ENCODE data around the gene CTDSPL. TPM values are rescaled to one million over a fixed set of nuclear protein-coding genes. Genes with fewer than 3 reads are reported as not detected.

The CTDSPL gene
- total and polyA plus RNA-seq, 7 donors, result 2.7 to 24.6 (median 6.8) TPM

DNA sequence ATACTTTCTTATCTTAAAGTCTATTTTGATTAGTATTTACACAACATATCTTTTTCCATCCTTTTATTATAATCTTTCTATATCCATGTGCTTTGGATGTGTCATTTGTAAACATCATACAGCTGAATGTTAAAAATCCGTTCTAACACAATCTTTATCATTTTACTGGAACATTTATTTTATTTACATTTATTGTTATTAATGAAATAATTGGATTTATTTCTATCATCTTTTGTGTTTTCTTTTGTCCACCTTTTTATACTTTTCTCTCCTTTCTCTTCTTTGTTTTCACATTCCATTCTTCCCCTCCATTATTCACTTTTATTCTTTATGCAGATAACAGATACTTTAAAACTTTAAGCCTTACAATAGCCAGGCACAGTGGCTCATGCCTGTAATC is 34.7 kb upstream of the CTDSPL start:
- DNase-seq, result no peak
- intact Hi-C loops (cut with DNase I), result no loop called here
- Histone ChIP-seq H3K4me1 (peaks cover 5% of the 10 kb centered on the region), H3K27me3 (ENCODE audit: insufficient read depth in 3 of 3, low read length in 2 of 3) (no peaks in the 10 kb centered on the region), H3K4me3 (no peak overlapping the region), H3K9me3 (no peaks in the 10 kb centered on the region), H3K36me3 (ENCODE audit: insufficient read depth in 1 of 2, low read depth in 1 of 2) (no peaks in the 10 kb centered on the region), H3K27ac (no peak overlapping the region)
- no peak for ATAC-seq
- TF ChIP-seq, protein P1, sequence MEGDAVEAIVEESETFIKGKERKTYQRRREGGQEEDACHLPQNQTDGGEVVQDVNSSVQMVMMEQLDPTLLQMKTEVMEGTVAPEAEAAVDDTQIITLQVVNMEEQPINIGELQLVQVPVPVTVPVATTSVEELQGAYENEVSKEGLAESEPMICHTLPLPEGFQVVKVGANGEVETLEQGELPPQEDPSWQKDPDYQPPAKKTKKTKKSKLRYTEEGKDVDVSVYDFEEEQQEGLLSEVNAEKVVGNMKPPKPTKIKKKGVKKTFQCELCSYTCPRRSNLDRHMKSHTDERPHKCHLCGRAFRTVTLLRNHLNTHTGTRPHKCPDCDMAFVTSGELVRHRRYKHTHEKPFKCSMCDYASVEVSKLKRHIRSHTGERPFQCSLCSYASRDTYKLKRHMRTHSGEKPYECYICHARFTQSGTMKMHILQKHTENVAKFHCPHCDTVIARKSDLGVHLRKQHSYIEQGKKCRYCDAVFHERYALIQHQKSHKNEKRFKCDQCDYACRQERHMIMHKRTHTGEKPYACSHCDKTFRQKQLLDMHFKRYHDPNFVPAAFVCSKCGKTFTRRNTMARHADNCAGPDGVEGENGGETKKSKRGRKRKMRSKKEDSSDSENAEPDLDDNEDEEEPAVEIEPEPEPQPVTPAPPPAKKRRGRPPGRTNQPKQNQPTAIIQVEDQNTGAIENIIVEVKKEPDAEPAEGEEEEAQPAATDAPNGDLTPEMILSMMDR (IDR thresholded peaks at IDR 0.05), result no peak
- WGBS, 3 donors, result 93 to 100% (median 98%) methylated on average over 1 of the region's 1 CpG

DNA sequence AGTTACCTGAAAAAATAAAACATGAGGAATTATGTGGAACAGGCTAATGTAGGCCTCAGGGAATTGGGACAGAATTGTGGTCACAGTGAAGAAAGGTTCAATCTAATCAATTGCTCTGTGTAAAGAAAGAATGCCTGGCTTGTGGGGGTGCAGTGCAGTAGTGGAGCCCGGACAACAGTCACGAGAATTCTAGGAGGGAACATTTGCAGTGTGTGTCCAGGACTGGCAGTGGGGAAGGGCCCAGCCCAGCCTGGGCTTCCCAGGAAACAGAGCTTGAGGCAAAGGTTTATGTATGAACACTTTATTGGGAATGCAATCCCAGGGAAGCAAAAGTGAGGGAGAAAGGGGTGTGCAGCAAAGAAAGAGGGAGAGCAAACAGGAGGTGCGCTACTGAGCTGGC is 29.2 kb upstream of the CTDSPL start:
- no peak for DNase-seq

DNA sequence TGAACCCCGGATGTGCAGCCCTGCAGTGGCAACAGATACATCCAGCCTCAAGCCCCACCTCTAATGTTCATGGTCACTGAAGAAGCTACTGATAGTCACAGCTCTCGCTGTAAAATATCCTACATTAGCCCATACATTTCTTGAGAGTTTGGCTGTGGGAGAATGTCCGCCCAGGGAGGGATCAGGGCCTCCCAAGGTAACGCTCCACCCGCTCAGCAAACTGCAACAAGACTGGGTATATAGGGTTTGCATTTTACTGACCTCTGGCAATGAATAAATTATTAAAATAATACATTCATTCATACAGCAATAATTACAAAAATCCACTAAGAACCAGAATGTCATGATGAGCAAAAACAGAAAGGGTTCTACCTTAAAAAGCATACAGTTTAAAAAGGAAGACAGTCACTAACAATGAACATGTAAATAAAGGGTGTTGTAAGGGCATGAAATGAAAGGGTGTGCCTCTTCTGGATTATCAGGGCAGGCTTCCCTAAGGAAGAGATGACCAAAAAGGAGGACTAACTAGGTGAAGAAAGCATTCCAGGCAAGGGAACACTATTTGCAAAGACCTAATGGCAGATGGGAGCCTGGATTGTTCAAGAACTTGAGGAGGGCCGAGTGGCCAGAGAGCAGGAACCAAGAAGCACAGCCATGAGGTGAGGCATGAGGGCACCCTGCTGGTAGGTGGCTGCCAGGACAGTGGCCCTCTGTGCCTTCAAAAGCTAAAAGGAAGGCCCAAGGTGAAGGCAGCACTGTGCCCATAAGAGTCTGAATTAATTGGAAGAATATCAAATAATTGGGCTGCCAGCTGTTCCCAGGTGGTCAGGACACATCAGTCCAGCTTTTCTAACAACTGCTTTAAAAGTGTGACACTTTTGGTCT is 28.1 kb upstream of the CTDSPL start:
- Histone ChIP-seq H3K27me3 (ENCODE audit: insufficient read depth in 3 of 3, low read length in 2 of 3) (no peaks in the 10 kb centered on the region), H3K9me3 (no peaks in the 10 kb centered on the region), H3K4me1 (no peaks in the 10 kb centered on the region), H3K4me3 (no peak overlapping the region), H3K36me3 (ENCODE audit: insufficient read depth in 1 of 2, low read depth in 1 of 2) (no peaks in the 10 kb centered on the region), H3K27ac (no peak overlapping the region)
- no peak for ATAC-seq
- DNase-seq, result no peak
- WGBS, 3 donors, result 93 to 95% (median 94%) methylated on average over 6 of the region's 6 CpGs
- TF ChIP-seq, protein P1 (IDR thresholded peaks at IDR 0.05), result peak; percentile 23
- intact Hi-C loops (cut with DNase I), result no loop called here

More for the DNA sequence above, 29.2 kb upstream of the CTDSPL start:
- no peaks in the 10 kb centered on the region for H3K36me3 ChIP-seq (ENCODE audit: insufficient read depth in 1 of 2, low read depth in 1 of 2)
- TF ChIP-seq, protein P1 (IDR thresholded peaks at IDR 0.05), result no peak
- intact Hi-C loops (cut with DNase I), result no loop called here
- H3K4me1 ChIP-seq, result no peaks in the 10 kb centered on the region
- H3K4me3 ChIP-seq, result no peak overlapping the region
- no peaks in the 10 kb centered on the region for H3K27me3 ChIP-seq (ENCODE audit: insufficient read depth in 3 of 3, low read length in 2 of 3)
- H3K9me3 ChIP-seq, result no peaks in the 10 kb centered on the region
- no peak overlapping the region for H3K27ac ChIP-seq
- ATAC-seq, result no peak
- 86 to 93% (median 86%) methylated on average over 3 of the region's 3 CpGs for WGBS, 3 donors

DNA sequence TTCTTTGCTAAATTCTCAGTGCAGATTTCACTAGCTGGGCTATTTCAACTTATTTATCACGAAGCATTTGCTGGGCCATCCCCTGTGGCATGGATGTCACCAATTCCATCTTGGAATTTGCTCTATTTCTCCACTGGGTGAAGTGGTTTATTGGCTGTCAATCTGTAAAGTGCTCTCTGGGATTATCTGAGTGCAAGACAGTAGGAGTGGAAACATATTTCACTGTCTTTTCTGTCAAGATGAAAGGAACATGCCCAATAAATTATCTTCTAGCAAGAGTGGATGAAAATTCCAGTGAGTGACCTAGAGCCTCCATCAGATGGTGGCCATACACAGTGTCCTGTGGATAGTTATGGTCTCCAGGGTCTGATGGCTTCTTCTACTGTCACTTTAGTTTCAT is 25.1 kb upstream of the CTDSPL start:
- H3K4me1 ChIP-seq, result no peaks in the 10 kb centered on the region
- no peak overlapping the region for H3K4me3 ChIP-seq
- no peaks in the 10 kb centered on the region for H3K27me3 ChIP-seq (ENCODE audit: insufficient read depth in 3 of 3, low read length in 2 of 3)
- TF ChIP-seq, protein P1 (IDR thresholded peaks at IDR 0.05), result no peak
- no peak for ATAC-seq
- 89 to 90% (median 90%) methylated on average over 1 of the region's 1 CpG for WGBS, 3 donors
- H3K27ac ChIP-seq, result no peak overlapping the region
- intact Hi-C loops (cut with DNase I), result no loop called here
- no peak for DNase-seq
- H3K36me3 ChIP-seq (ENCODE audit: insufficient read depth in 1 of 2, low read depth in 1 of 2), result no peaks in the 10 kb centered on the region
- no peaks in the 10 kb centered on the region for H3K9me3 ChIP-seq

All from psoas muscle (tissue), 8 donors.